ENCODE data around the gene LRRC71. TPM values are rescaled to one million over a fixed set of nuclear protein-coding genes. Genes with fewer than 3 reads are reported as not detected.
"Not testable (repeated sequence)": the region's sequence is repeated elsewhere in the genome, so short reads cannot be mapped to it uniquely, and the experiment has no call there.

The LRRC71 gene
- total and polyA plus RNA-seq, 10 donors = 0.03 to 0.51 (median 0.33) TPM; not detected in 4

DNA sequence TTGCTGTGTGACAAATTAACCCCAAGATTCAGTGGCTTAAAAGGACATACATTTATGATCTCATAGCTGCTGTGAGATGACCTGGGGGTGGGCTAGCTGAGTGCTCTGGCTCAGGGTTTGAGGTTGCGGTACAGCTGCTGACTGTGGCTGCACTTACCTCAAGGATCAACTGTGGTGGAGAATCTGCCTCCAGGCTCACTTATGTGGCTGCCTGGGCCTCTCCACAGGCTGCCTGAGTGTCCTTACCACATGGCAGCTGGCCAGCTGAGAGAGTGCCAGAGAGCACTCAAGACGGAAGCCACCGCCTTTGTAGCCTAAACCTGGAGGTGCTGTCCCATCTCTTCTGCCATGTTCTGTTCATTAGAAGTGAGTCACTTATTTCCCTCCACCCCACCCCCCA, 5.7 kb downstream of the LRRC71 start:
- peaks cover 2 to 98% (median 64%) of the 10 kb centered on the region in 7 donors for H3K27me3 ChIP-seq (replicated peaks in 1 of 7)

DNA sequence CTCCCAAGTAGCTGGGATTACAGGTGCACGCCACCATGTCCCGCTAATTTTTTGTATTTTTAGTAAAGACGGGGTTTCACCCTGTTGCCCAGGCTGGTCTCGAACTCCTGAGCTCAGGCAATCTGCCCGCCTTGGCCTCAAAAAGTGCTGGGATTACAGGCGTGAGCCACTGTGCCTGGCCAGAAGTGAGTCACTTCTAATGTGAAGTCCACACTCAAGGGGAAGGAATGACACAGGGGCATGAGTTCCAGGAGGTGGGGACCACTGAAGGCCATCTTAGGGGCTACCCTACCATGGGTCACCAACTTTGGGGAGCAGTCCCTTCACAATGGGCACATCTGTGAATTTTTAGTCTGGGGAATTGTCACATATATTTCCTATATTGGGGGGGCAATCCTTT, 6.3 kb downstream of the LRRC71 start:
- intact Hi-C loops (cut with DNase I; ENCODE audit: low total_unique reads); H3K9me3 ChIP-seq; H3K27ac ChIP-seq; DNase-seq; H3K4me3 ChIP-seq; H3K36me3 ChIP-seq: not testable (repeated sequence)
- 70 to 88% (median 84%) methylated on average over 6 of the region's 6 CpGs for WGBS, 5 donors
- peaks cover 2 to 93% (median 61%) of the 10 kb centered on the region in 7 donors for H3K27me3 ChIP-seq (replicated peaks in 1 of 7)
- peaks cover 8 to 48% (median 28%) of the 10 kb centered on the region in 6 donors for H3K4me1 ChIP-seq

More for the DNA sequence above, 5.7 kb downstream of the LRRC71 start:
- Histone ChIP-seq H3K27ac (no peak overlapping the region), H3K36me3 (no peaks in the 10 kb centered on the region), H3K4me1 (peaks cover 8 to 43% (median 23%) of the 10 kb centered on the region in 6 donors), H3K4me3 (no peak overlapping the region), H3K9me3 (no peaks in the 10 kb centered on the region)
- TF ChIP-seq POLR2A (IDR thresholded peaks at IDR 0.05) (no peak), POLR2AphosphoS5 (IDR thresholded peaks at IDR 0.05) (no peak)
- TF ChIP-seq, protein P1, sequence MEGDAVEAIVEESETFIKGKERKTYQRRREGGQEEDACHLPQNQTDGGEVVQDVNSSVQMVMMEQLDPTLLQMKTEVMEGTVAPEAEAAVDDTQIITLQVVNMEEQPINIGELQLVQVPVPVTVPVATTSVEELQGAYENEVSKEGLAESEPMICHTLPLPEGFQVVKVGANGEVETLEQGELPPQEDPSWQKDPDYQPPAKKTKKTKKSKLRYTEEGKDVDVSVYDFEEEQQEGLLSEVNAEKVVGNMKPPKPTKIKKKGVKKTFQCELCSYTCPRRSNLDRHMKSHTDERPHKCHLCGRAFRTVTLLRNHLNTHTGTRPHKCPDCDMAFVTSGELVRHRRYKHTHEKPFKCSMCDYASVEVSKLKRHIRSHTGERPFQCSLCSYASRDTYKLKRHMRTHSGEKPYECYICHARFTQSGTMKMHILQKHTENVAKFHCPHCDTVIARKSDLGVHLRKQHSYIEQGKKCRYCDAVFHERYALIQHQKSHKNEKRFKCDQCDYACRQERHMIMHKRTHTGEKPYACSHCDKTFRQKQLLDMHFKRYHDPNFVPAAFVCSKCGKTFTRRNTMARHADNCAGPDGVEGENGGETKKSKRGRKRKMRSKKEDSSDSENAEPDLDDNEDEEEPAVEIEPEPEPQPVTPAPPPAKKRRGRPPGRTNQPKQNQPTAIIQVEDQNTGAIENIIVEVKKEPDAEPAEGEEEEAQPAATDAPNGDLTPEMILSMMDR (IDR thresholded peaks at IDR 0.05 in 8 of 11, conservative IDR thresholded peaks at IDR 0.05 in 3 of 11) = no peak
- intact Hi-C loops (cut with DNase I; ENCODE audit: low total_unique reads) = no loop called here
- 0 to 18% (median 14%) methylated on average over 3 of the region's 3 CpGs for WGBS, 5 donors
- DNase-seq = no peak

DNA sequence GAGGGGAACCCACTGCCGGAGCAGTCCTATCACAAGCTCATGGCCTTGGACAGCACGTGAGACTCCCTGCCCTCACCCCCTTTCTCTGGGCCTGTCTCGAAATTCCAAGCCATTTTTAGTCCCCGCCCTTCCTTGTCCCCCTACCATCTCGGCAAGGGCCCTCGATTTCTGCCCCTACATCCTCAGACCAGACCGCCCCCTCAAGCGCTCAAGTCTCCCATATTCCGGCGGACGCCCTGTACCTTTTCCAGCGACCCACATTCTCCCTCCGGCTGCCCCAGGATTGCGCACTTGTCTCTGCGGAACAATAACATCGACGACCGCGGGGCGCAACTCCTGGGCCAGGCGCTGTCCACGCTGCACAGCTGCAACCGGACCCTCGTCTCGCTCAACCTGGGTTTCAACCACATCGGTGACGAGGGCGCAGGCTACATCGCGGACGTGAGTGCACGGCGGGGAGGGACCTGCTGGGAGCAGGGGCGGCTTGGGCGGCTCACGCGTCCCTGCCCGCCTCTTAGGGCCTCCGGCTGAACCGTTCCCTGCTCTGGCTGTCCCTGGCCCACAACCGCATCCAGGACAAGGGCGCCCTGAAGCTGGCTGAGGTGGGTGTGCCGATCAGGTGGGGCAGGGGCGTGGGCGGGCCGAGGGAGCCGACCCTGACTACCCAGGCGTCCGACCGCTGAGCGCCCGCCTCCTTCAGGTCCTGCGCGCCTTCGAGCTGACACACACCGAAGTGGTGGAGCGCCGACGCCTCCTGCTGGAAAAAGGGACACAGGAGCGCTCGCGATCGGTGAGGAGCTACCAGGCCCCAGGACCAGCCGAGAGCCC, 7.0 kb downstream of the LRRC71 start:
- TF ChIP-seq POLR2AphosphoS5 (IDR thresholded peaks at IDR 0.05) (peak in 1 of 3 donors; percentile 30), POLR2A (IDR thresholded peaks at IDR 0.05) (no peak)
- TF ChIP-seq, protein P1 (IDR thresholded peaks at IDR 0.05 in 8 of 11, conservative IDR thresholded peaks at IDR 0.05 in 3 of 11) = peak in 9 of 11 experiments; percentile 15 to 61 (median 50)
- no peak overlapping the region for H3K27ac ChIP-seq
- 5 to 7% (median 6%) methylated on average over 35 to 64 of the region's 64 CpGs for WGBS, 5 donors
- DNase-seq = peak; percentile 17
- peak overlapping the region in 5 of 8 donors; percentile 12 to 59 (median 17) for H3K4me3 ChIP-seq
- H3K27me3 ChIP-seq (replicated peaks in 1 of 7) = peaks cover 2 to 86% (median 54%) of the 10 kb centered on the region in 7 donors
- intact Hi-C loops (cut with DNase I; ENCODE audit: low total_unique reads) = no loop called here
- H3K9me3 ChIP-seq = no peaks in the 10 kb centered on the region
- H3K36me3 ChIP-seq = no peaks in the 10 kb centered on the region
- peaks cover 8 to 51% (median 29%) of the 10 kb centered on the region in 6 donors for H3K4me1 ChIP-seq

DNA sequence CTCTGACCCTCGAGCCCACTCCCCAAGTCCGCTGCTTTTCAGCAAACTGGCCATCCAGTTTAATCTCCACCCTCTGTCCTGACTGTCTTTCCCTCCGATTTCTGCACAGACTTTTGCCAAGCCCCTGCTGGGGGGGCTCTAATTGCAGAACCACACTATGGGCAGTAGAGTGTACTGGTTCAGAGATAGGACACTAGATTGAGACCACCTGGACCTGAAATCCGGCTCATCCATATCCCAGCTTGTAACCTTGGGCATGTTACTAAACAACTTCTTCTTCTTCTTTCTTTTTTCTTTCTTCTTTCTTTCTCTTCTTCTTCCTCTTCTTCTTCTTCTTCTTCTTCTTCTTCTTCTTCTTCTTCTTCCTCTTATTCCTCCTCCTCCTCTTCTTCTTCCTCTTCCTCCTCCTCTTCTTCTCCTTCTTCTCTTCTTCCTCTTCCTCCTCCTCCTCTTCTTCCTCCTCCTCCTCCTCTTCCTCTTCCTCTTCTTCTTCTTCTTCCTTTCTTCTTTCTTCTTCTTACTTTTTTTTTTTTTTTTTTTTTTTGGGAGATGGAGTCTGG, 7.7 kb downstream of the LRRC71 start:
- intact Hi-C loops (cut with DNase I; ENCODE audit: low total_unique reads) = no loop called here
- H3K27me3 ChIP-seq (replicated peaks in 1 of 7) = peaks cover 2 to 79% (median 47%) of the 10 kb centered on the region in 7 donors

More for the DNA sequence above, 7.7 kb downstream of the LRRC71 start:
- Histone ChIP-seq H3K4me1 (peaks cover 8 to 49% (median 29%) of the 10 kb centered on the region in 6 donors), H3K4me3 (peak overlapping the region in 4 of 8 donors; percentile 16 to 59 (median 24)), H3K36me3 (no peaks in the 10 kb centered on the region), H3K27ac (no peak overlapping the region), H3K9me3 (no peaks in the 10 kb centered on the region)
- no peak for DNase-seq
- TF ChIP-seq, protein P1 (IDR thresholded peaks at IDR 0.05 in 8 of 11, conservative IDR thresholded peaks at IDR 0.05 in 3 of 11) = peak in 2 of 11 experiments; percentile 3 to 7
- no peak for TF ChIP-seq POLR2AphosphoS5 (IDR thresholded peaks at IDR 0.05)
- whole genome bisulfite sequencing, 5 donors = 4 to 13% (median 7%) methylated on average over 4 of the region's 4 CpGs

Measured in spleen (tissue), 11 donors.